Smooth muscle cell (in vitro differentiated cells): Measurements from ENCODE around the gene IL4. TPM values are rescaled to one million over a fixed set of nuclear protein-coding genes. Genes with fewer than 3 reads are reported as not detected.

Experiments
- DNase-seq: peaks from one replicate; lab custom pipeline; 2025; ENCODE audit not compliant: unreplicated experiment; lab: John Stamatoyannopoulos, UW
- H2AFZ ChIP-seq: fragments of 200-600 bp; sonication (generic); 2 replicates; pipeline ENCODE4 v1.6.0; 2016; ENCODE audit warnings: antibody characterized with exemption, low read depth, mild to moderate bottlenecking
- H3F3A ChIP-seq: fragments of 200-600 bp; sonication (generic); 2 replicates; pipeline ENCODE4 v1.6.0; 2017; ENCODE audit warnings: antibody characterized with exemption, low read depth
- H3K27ac ChIP-seq: fragments of 200-600 bp; sonication (generic); 2 replicates; pipeline ENCODE4 v1.5.1; 2016; ENCODE audit warnings: low read depth, mild to moderate bottlenecking
- H3K27me3 ChIP-seq: fragments of 200-600 bp; sonication (generic); 2 replicates; pipeline ENCODE4 v1.6.1; 2016; ENCODE audit warnings: low read depth, mild to moderate bottlenecking
- H3K36me3 ChIP-seq: fragments of 200-600 bp; sonication (generic); 2 replicates; pipeline ENCODE4 v1.5.1; 2016; ENCODE audit warnings: low read depth
- H3K4me1 ChIP-seq: fragments of 200-600 bp; sonication (generic); 2 replicates; pipeline ENCODE4 v1.5.1; 2016; ENCODE audit warnings: low read depth
- H3K4me2 ChIP-seq: fragments of 200-600 bp; sonication (generic); 2 replicates; pipeline ENCODE4 v1.6.0; 2016; ENCODE audit warnings: mild to moderate bottlenecking
- H3K4me3 ChIP-seq: fragments of 200-600 bp; sonication (generic); 2 replicates; pipeline ENCODE4 v1.5.1; 2016; ENCODE audit warnings: mild to moderate bottlenecking
- H3K79me2 ChIP-seq: fragments of 200-600 bp; sonication (generic); 2 replicates; pipeline ENCODE4 v1.6.0; 2016; ENCODE audit warnings: low read depth, mild to moderate bottlenecking
- H3K9ac ChIP-seq: fragments of 200-600 bp; sonication (generic); 2 replicates; pipeline ENCODE4 v1.6.0; 2016; ENCODE audit warnings: low read depth
- H3K9me3 ChIP-seq: fragments of 200-600 bp; sonication (generic); replicated peaks from 2 replicates; pipeline ENCODE4 v1.5.1; 2016; ENCODE audit warnings: low read depth
- H4K20me1 ChIP-seq: fragments of 200-600 bp; sonication (generic); 2 replicates; pipeline ENCODE4 v1.6.0; 2016; ENCODE audit warnings: low read depth
- WGBS: methylation state at CpG from one replicate; pipeline ENCODE4 v1.1.7; 2016; ENCODE audit warnings: low lambda C conversion rate; 5-methylcytosine and 5-hydroxymethylcytosine counted together
- polyA plus RNA-seq: library from polyadenylated mRNA; unstranded; fragments of >200 nt; fragmentation: Nextera tagmentation; extraction: Ambion mirVana; gene quantifications from 2 replicates; pipeline ENCODE4 v1.2.1, GENCODE V29; 2016
- total RNA-seq: library from RNA; depleted of rRNA; stranded (reverse); fragments of >200 nt; gene quantifications from 2 replicates; pipeline ENCODE4 v1.2.3, GENCODE V29; 2014
- TF ChIP-seq, protein P1 (sequence below): fragments of 200-600 bp; sonication (generic); IDR thresholded peaks from 2 replicates; pipeline ENCODE4 v1.5.1; 2017; ENCODE audit warnings: borderline replicate concordance, mild to moderate bottlenecking, antibody characterized with exemption; ENCODE audit not compliant: insufficient read depth, poor library complexity, severe bottlenecking

The IL4 gene
- total and polyA plus RNA-seq, 2 experiments from 2014 or later, result not detected

DNA sequence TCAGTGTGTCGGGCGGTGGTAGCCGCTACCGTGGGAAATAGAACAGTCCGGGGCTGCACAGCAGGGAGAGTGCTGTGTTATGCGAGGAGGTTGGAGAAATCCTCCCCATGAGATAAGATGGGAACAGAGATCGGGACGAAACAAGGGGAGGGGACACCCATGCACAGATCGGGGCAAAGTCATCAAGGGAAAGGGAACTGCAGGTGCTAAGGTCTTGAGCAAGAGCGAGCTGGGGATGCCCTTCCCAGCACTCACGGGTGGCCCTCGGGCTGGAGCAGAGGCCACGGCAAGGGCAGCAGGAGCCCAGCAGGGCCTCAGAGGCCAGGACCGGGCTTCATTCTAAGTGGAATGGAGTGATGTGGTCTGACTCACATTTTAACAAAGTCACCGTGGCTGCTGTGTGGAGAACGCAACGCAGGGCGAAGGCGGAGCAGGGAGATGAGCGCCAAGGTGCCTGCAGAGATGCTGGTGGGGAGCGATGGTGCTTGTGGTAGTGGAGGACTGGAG, 8.2 kb upstream of the IL4 start:
- Histone ChIP-seq H3K27me3 (no peaks in the 10 kb centered on the region), H3K4me2 (no peak overlapping the region), H2AFZ (no peak overlapping the region), H3F3A (no peaks in the 10 kb centered on the region), H3K79me2 (no peaks in the 10 kb centered on the region), H3K36me3 (no peaks in the 10 kb centered on the region), H3K4me1 (peaks cover 4% of the 10 kb centered on the region), H3K27ac (no peak overlapping the region), H3K9me3 (no peaks in the 10 kb centered on the region), H3K4me3 (no peak overlapping the region), H3K9ac (no peak overlapping the region), H4K20me1 (no peaks in the 10 kb centered on the region)
- TF ChIP-seq, protein P1, sequence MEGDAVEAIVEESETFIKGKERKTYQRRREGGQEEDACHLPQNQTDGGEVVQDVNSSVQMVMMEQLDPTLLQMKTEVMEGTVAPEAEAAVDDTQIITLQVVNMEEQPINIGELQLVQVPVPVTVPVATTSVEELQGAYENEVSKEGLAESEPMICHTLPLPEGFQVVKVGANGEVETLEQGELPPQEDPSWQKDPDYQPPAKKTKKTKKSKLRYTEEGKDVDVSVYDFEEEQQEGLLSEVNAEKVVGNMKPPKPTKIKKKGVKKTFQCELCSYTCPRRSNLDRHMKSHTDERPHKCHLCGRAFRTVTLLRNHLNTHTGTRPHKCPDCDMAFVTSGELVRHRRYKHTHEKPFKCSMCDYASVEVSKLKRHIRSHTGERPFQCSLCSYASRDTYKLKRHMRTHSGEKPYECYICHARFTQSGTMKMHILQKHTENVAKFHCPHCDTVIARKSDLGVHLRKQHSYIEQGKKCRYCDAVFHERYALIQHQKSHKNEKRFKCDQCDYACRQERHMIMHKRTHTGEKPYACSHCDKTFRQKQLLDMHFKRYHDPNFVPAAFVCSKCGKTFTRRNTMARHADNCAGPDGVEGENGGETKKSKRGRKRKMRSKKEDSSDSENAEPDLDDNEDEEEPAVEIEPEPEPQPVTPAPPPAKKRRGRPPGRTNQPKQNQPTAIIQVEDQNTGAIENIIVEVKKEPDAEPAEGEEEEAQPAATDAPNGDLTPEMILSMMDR, result no peak
- DNase-seq, result no peak
- WGBS, result 91% methylated on average over 21 of the region's 21 CpGs

- Histone ChIP-seq H3K9ac (no peak overlapping the region), H3K27ac (no peak overlapping the region), H3K9me3 (no peaks in the 10 kb centered on the region), H3K27me3 (no peaks in the 10 kb centered on the region), H3K4me1 (peaks cover 4% of the 10 kb centered on the region), H3F3A (no peaks in the 10 kb centered on the region), H2AFZ (no peak overlapping the region), H4K20me1 (no peaks in the 10 kb centered on the region), H3K36me3 (no peaks in the 10 kb centered on the region), H3K4me3 (no peak overlapping the region), H3K79me2 (no peaks in the 10 kb centered on the region), H3K4me2 (no peak overlapping the region)
- WGBS, result 96% methylated on average over 16 of the region's 16 CpGs
- TF ChIP-seq, protein P1, result no peak
- DNase-seq, result no peak
These were observed 7.3 kb upstream of the IL4 start for GRCh38 chr5:132666310-132667123.

GRCh38 chr5:132667309-132667708, 6.5 kb upstream of the IL4 start:
- H3K27me3 ChIP-seq, result no peaks in the 10 kb centered on the region
- no peak overlapping the region for H3K9ac ChIP-seq
- no peak overlapping the region for H2AFZ ChIP-seq
- no peaks in the 10 kb centered on the region for H3K9me3 ChIP-seq
- H3K4me1 ChIP-seq, result peaks cover 4% of the 10 kb centered on the region
- TF ChIP-seq, protein P1, result no peak
- H3K36me3 ChIP-seq, result no peaks in the 10 kb centered on the region
- no peak overlapping the region for H3K4me2 ChIP-seq
- no peak overlapping the region for H3K27ac ChIP-seq
- H4K20me1 ChIP-seq, result no peaks in the 10 kb centered on the region
- no peak overlapping the region for H3K4me3 ChIP-seq
- 91% methylated on average over 10 of the region's 10 CpGs for WGBS
- H3F3A ChIP-seq, result no peaks in the 10 kb centered on the region
- DNase-seq, result no peak
- H3K79me2 ChIP-seq, result no peaks in the 10 kb centered on the region
